HepG2 (cell line): ENCODE measurements around the gene STOM. TPM values are rescaled to one million over a fixed set of nuclear protein-coding genes. Genes with fewer than 3 reads are reported as not detected.

ENCODE experiments used
- ARNTL ChIP-seq: sonication (generic); formaldehyde crosslinking; IDR thresholded peaks from 2 replicates; pipeline ENCODE4 v1.4.0; 2020; ENCODE audit warnings: mild to moderate bottlenecking, missing genetic modification reagents
- MXI1 ChIP-seq: IDR thresholded peaks from 3 replicates; pipeline ENCODE4 v1.6.1; 2012; ENCODE audit warnings: low read depth, low read length, inconsistent platforms, borderline replicate concordance
- PAX8 ChIP-seq: sonication (generic); formaldehyde crosslinking; IDR thresholded peaks from 2 replicates; pipeline ENCODE4 v1.8.0; 2022; ENCODE audit warnings: mild to moderate bottlenecking, missing genetic modification reagents, borderline replicate concordance
- POGK ChIP-seq: sonication (generic); formaldehyde crosslinking; conservative IDR thresholded peaks from 2 replicates; pipeline ENCODE4 v1.8.0; 2022; ENCODE audit warnings: mild to moderate bottlenecking, moderate library complexity, missing genetic modification reagents
- RAD21 ChIP-seq: fragments of 450-650 bp; formaldehyde crosslinking; IDR thresholded peaks from 2 replicates; pipeline ENCODE4 v1.5.0; 2020; ENCODE audit warnings: mild to moderate bottlenecking
- SIX1 ChIP-seq: sonication (generic); formaldehyde crosslinking; IDR thresholded peaks from 2 replicates; pipeline ENCODE4 v1.4.0; 2020; ENCODE audit warnings: missing genetic modification reagents, borderline replicate concordance
- SMAD9 ChIP-seq: sonication (generic); formaldehyde crosslinking; IDR thresholded peaks from 2 replicates; pipeline ENCODE4 v1.5.1; 2020; ENCODE audit warnings: mild to moderate bottlenecking, missing genetic modification reagents
- SMC3 ChIP-seq: IDR thresholded peaks from 2 replicates; pipeline ENCODE4 v1.6.1; 2011; ENCODE audit warnings: low read length, improper control_type of control experiment
- SRSF4 ChIP-seq: fragments of 200-400 bp; formaldehyde crosslinking; IDR thresholded peaks from one replicate; pipeline ENCODE4 v1.6.1; 2018; ENCODE audit warnings: mild to moderate bottlenecking, low read depth, low read length, moderate library complexity; ENCODE audit not compliant: poor library complexity, severe bottlenecking
- TCF12 ChIP-seq, 2 experiments: fragments of 450-650 bp in 1 of 2; sonication (generic) in 1 of 2; formaldehyde crosslinking in 1 of 2; IDR thresholded peaks; 2 replicates each; pipeline versions ENCODE4 v1.6.1 to v1.8.0; 2017 to 2022; ENCODE audit warnings: antibody characterized with exemption in 1 of 2, mild to moderate bottlenecking in 1 of 2, missing genetic modification reagents in 1 of 2, moderate library complexity in 1 of 2
- ZBTB2 ChIP-seq: sonication (generic); formaldehyde crosslinking; IDR thresholded peaks from 2 replicates; pipeline ENCODE4 v1.8.0; 2022; ENCODE audit warnings: low read depth, missing genetic modification reagents
- ZKSCAN1 ChIP-seq: fragments of 150-350 bp; IDR thresholded peaks from 2 replicates; pipeline ENCODE4 v1.6.1; 2014; ENCODE audit warnings: low read length
- ZMYM4 ChIP-seq: sonication (generic); formaldehyde crosslinking; IDR thresholded peaks from 2 replicates; pipeline ENCODE4 v1.8.1; 2023; ENCODE audit warnings: mild to moderate bottlenecking, missing genetic modification reagents
- ZNF543 ChIP-seq: sonication (generic); formaldehyde crosslinking; IDR thresholded peaks from 2 replicates; pipeline ENCODE4 v1.4.0; 2020; ENCODE audit warnings: mild to moderate bottlenecking, missing genetic modification reagents
- ZNF687 ChIP-seq: sonication (generic); formaldehyde crosslinking; IDR thresholded peaks from 2 replicates; pipeline ENCODE4 v1.5.1; 2020; ENCODE audit warnings: mild to moderate bottlenecking, missing genetic modification reagents, moderate library complexity
- ZNF891 ChIP-seq: sonication (generic); formaldehyde crosslinking; IDR thresholded peaks from 2 replicates; pipeline ENCODE4 v1.5.0; 2020; ENCODE audit warnings: mild to moderate bottlenecking, missing genetic modification reagents
- polyA plus RNA-seq, 8 experiments: library from polyadenylated mRNA; depleted of rRNA in 3 of 8; stranded (reverse) in 7 of 8; unstranded in 1 of 8; fragments of >200 nt; fragmentation: Illumina TruSeq in 4 of 8; extraction: Trizol in 4 of 8; gene quantifications; 2 replicates each; pipeline versions ENCODE4 v1.2.1 to v1.2.3, GENCODE V29; 2011 to 2016; ENCODE audit warnings: low read depth in 4 of 8, missing spikeins in 1 of 8, mixed read lengths in 1 of 8; ENCODE audit not compliant: insufficient read depth in 1 of 8
- total RNA-seq, 5 experiments: library from RNA; depleted of rRNA; stranded (reverse); fragments of >200 nt; fragmentation: Illumina TruSeq; extraction: Trizol; gene quantifications; 2 replicates each; pipeline ENCODE4 v1.2.3, GENCODE V29; 2016; ENCODE audit warnings: low read depth in 1 of 5
- TF ChIP-seq, protein P1 (sequence below): sonication (generic); formaldehyde crosslinking; IDR thresholded peaks from 2 replicates; pipeline ENCODE4 v1.4.0; 2020; ENCODE audit warnings: mild to moderate bottlenecking, missing genetic modification reagents

STOM gene
- total and polyA plus RNA-seq, 2 of the 13 experiments (the other 11 are each of a cell fraction or from before 2014, with no cell fraction given): 43.6 to 165 TPM

GRCh38 chr9:121295662-121296191, 74.3 kb downstream of the STOM start (continued):
- TF ChIP-seq, protein P1, sequence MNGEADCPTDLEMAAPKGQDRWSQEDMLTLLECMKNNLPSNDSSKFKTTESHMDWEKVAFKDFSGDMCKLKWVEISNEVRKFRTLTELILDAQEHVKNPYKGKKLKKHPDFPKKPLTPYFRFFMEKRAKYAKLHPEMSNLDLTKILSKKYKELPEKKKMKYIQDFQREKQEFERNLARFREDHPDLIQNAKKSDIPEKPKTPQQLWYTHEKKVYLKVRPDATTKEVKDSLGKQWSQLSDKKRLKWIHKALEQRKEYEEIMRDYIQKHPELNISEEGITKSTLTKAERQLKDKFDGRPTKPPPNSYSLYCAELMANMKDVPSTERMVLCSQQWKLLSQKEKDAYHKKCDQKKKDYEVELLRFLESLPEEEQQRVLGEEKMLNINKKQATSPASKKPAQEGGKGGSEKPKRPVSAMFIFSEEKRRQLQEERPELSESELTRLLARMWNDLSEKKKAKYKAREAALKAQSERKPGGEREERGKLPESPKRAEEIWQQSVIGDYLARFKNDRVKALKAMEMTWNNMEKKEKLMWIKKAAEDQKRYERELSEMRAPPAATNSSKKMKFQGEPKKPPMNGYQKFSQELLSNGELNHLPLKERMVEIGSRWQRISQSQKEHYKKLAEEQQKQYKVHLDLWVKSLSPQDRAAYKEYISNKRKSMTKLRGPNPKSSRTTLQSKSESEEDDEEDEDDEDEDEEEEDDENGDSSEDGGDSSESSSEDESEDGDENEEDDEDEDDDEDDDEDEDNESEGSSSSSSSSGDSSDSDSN: 0 out of 2 replicates have a peak, but pooled peaks have one; percentile 37
- TF ChIP-seq SIX1 (CRISPR knock-in tag): no peak
- TF ChIP-seq TCF12 (IDR thresholded peaks at IDR 0.05): no peak
- no peak for TF ChIP-seq TCF12 (CRISPR knock-in tag; IDR thresholded peaks at IDR 0.05)
- TF ChIP-seq MXI1: 0 out of 3 replicates have a peak, but pooled peaks have one; percentile 12
- TF ChIP-seq SMAD9 (CRISPR knock-in tag): no peak
- no peak for TF ChIP-seq ARNTL (CRISPR knock-in tag)
- TF ChIP-seq ZKSCAN1: peak; percentile 90
- TF ChIP-seq ZNF543: no peak
- no peak for TF ChIP-seq RAD21
- peak; percentile 76; the same call in 1 of the 2 replicates for TF ChIP-seq ZNF891 (CRISPR knock-in tag)
- no peak for TF ChIP-seq POGK
- no peak for TF ChIP-seq SRSF4
- TF ChIP-seq ZNF687 (CRISPR knock-in tag): peak; percentile 75
- TF ChIP-seq ZMYM4 (CRISPR knock-in tag): no peak; the same call in 1 of the 2 replicates
- TF ChIP-seq ZBTB2 (CRISPR knock-in tag): no peak
- TF ChIP-seq PAX8 (CRISPR knock-in tag): no peak
- no peak for TF ChIP-seq SMC3
